Measurements from ENCODE around the gene CORO6.

Gene CORO6

GRCh38 chr17:29591737-29592608 is 30.7 kb downstream of the CORO6 start:
- Histone ChIP-seq H3K9ac (ENCODE audit: low read depth in 1 of 2, low read length in 2 of 2) (peak overlapping the region; percentile 32 to 46), H3K9me3 (ENCODE audit: control insufficient read depth in 1 of 2, low read length in 2 of 2) (no peaks in the 10 kb centered on the region), H3K36me3 (ENCODE audit: control insufficient read depth in 1 of 2, insufficient read depth in 2 of 2, low read length in 2 of 2) (no peaks in the 10 kb centered on the region), H3K4me1 (ENCODE audit: control insufficient read depth in 1 of 2, insufficient read depth in 2 of 2, low read length in 2 of 2) (peaks cover 44 to 49% of the 10 kb centered on the region in 2 donors), H3K4me3 (ENCODE audit: low read depth in 1 of 2, low read length in 2 of 2) (peak overlapping the region; percentile 55 to 70), H3K27me3 (ENCODE audit: control insufficient read depth in 1 of 2, insufficient read depth in 2 of 2, low read length in 2 of 2) (no peaks in the 10 kb centered on the region), H3K27ac (ENCODE audit: low read depth, low read length) (no peak overlapping the region)

GRCh38 chr17:29591146-29591736 is 31.5 kb downstream of the CORO6 start:
- no peaks in the 10 kb centered on the region for H3K36me3 ChIP-seq (ENCODE audit: control insufficient read depth in 1 of 2, insufficient read depth in 2 of 2, low read length in 2 of 2)
- H3K9me3 ChIP-seq (ENCODE audit: control insufficient read depth in 1 of 2, low read length in 2 of 2): no peaks in the 10 kb centered on the region
- peak overlapping the region; percentile 55 to 58 for H3K4me3 ChIP-seq (ENCODE audit: low read depth in 1 of 2, low read length in 2 of 2)
- H3K27me3 ChIP-seq (ENCODE audit: control insufficient read depth in 1 of 2, insufficient read depth in 2 of 2, low read length in 2 of 2): no peaks in the 10 kb centered on the region
- H3K9ac ChIP-seq (ENCODE audit: low read depth in 1 of 2, low read length in 2 of 2): no peak overlapping the region
- H3K27ac ChIP-seq (ENCODE audit: low read depth, low read length): no peak overlapping the region
- peaks cover 49 to 51% of the 10 kb centered on the region in 2 donors for H3K4me1 ChIP-seq (ENCODE audit: control insufficient read depth in 1 of 2, insufficient read depth in 2 of 2, low read length in 2 of 2)

- H3K27ac ChIP-seq (ENCODE audit: low read depth, low read length): no peak overlapping the region
- peak overlapping the region; percentile 76 for H3K4me3 ChIP-seq (ENCODE audit: low read depth in 1 of 2, low read length in 2 of 2)
- H3K4me1 ChIP-seq (ENCODE audit: control insufficient read depth in 1 of 2, insufficient read depth in 2 of 2, low read length in 2 of 2): peaks cover 49 to 53% of the 10 kb centered on the region in 2 donors
Observed at GRCh38 chr17:29590411-29591145, 32.1 kb downstream of the CORO6 start.

GRCh38 chr17:29589524-29590410 is 32.9 kb downstream of the CORO6 start, which contains the start of gene GIT1:
GIT1 (minus strand) TSS chr17:29589648; CDS start chr17:29589378, 270 bp downstream.
- H3K36me3 ChIP-seq (ENCODE audit: control insufficient read depth in 1 of 2, insufficient read depth in 2 of 2, low read length in 2 of 2): no peaks in the 10 kb centered on the region
- H3K27me3 ChIP-seq (ENCODE audit: control insufficient read depth in 1 of 2, insufficient read depth in 2 of 2, low read length in 2 of 2): no peaks in the 10 kb centered on the region
- peaks cover 55 to 60% of the 10 kb centered on the region in 2 donors for H3K4me1 ChIP-seq (ENCODE audit: control insufficient read depth in 1 of 2, insufficient read depth in 2 of 2, low read length in 2 of 2)
- no peaks in the 10 kb centered on the region for H3K9me3 ChIP-seq (ENCODE audit: control insufficient read depth in 1 of 2, low read length in 2 of 2)
- peak within 1 kb of the TSS; percentile 84 to 89 for H3K4me3 ChIP-seq (ENCODE audit: low read depth in 1 of 2, low read length in 2 of 2)
- H3K27ac ChIP-seq (ENCODE audit: low read depth, low read length): peak within 1 kb of the TSS; percentile 65
- peak within 1 kb of the TSS; percentile 76 to 87 for H3K9ac ChIP-seq (ENCODE audit: low read depth in 1 of 2, low read length in 2 of 2)

More at GRCh38 chr17:29590411-29591145, 32.1 kb downstream of the CORO6 start:
- H3K36me3 ChIP-seq (ENCODE audit: control insufficient read depth in 1 of 2, insufficient read depth in 2 of 2, low read length in 2 of 2): no peaks in the 10 kb centered on the region
- peak overlapping the region in 1 of 2 donors; percentile 69 for H3K9ac ChIP-seq (ENCODE audit: low read depth in 1 of 2, low read length in 2 of 2)
- H3K27me3 ChIP-seq (ENCODE audit: control insufficient read depth in 1 of 2, insufficient read depth in 2 of 2, low read length in 2 of 2): no peaks in the 10 kb centered on the region
- no peaks in the 10 kb centered on the region for H3K9me3 ChIP-seq (ENCODE audit: control insufficient read depth in 1 of 2, low read length in 2 of 2)

- Histone ChIP-seq H3K4me3 (ENCODE audit: low read depth in 1 of 2, low read length in 2 of 2) (peak overlapping the region; percentile 84 to 89), H3K9ac (ENCODE audit: low read depth in 1 of 2, low read length in 2 of 2) (peak overlapping the region; percentile 68 to 87), H3K4me1 (ENCODE audit: control insufficient read depth in 1 of 2, insufficient read depth in 2 of 2, low read length in 2 of 2) (peaks cover 53 to 60% of the 10 kb centered on the region in 2 donors), H3K36me3 (ENCODE audit: control insufficient read depth in 1 of 2, insufficient read depth in 2 of 2, low read length in 2 of 2) (no peaks in the 10 kb centered on the region), H3K27me3 (ENCODE audit: control insufficient read depth in 1 of 2, insufficient read depth in 2 of 2, low read length in 2 of 2) (no peaks in the 10 kb centered on the region), H3K9me3 (ENCODE audit: control insufficient read depth in 1 of 2, low read length in 2 of 2) (no peaks in the 10 kb centered on the region), H3K27ac (ENCODE audit: low read depth, low read length) (no peak overlapping the region)
Observed at GRCh38 chr17:29588562-29589411, 33.9 kb downstream of the CORO6 start.

GRCh38 chr17:29588017-29588561 is 34.6 kb downstream of the CORO6 start:
- H3K9ac ChIP-seq (ENCODE audit: low read depth in 1 of 2, low read length in 2 of 2): peak overlapping the region; percentile 68 to 87
- H3K27me3 ChIP-seq (ENCODE audit: control insufficient read depth in 1 of 2, insufficient read depth in 2 of 2, low read length in 2 of 2): no peaks in the 10 kb centered on the region
- H3K4me3 ChIP-seq (ENCODE audit: low read depth in 1 of 2, low read length in 2 of 2): peak overlapping the region; percentile 84 to 89
- H3K4me1 ChIP-seq (ENCODE audit: control insufficient read depth in 1 of 2, insufficient read depth in 2 of 2, low read length in 2 of 2): peaks cover 55 to 60% of the 10 kb centered on the region in 2 donors
- no peaks in the 10 kb centered on the region for H3K36me3 ChIP-seq (ENCODE audit: control insufficient read depth in 1 of 2, insufficient read depth in 2 of 2, low read length in 2 of 2)
- no peaks in the 10 kb centered on the region for H3K9me3 ChIP-seq (ENCODE audit: control insufficient read depth in 1 of 2, low read length in 2 of 2)
- H3K27ac ChIP-seq (ENCODE audit: low read depth, low read length): no peak overlapping the region

GRCh38 chr17:29587591-29587990 is 35.1 kb downstream of the CORO6 start:
- peak overlapping the region in 1 of 2 donors; percentile 84 for H3K4me3 ChIP-seq (ENCODE audit: low read depth in 1 of 2, low read length in 2 of 2)
- peak overlapping the region in 1 of 2 donors; percentile 68 for H3K9ac ChIP-seq (ENCODE audit: low read depth in 1 of 2, low read length in 2 of 2)
- H3K4me1 ChIP-seq (ENCODE audit: control insufficient read depth in 1 of 2, insufficient read depth in 2 of 2, low read length in 2 of 2): peaks cover 52 to 57% of the 10 kb centered on the region in 2 donors
- no peak overlapping the region for H3K27ac ChIP-seq (ENCODE audit: low read depth, low read length)
- peaks cover 0 to 4% of the 10 kb centered on the region in 2 donors for H3K36me3 ChIP-seq (ENCODE audit: control insufficient read depth in 1 of 2, insufficient read depth in 2 of 2, low read length in 2 of 2)
- no peaks in the 10 kb centered on the region for H3K9me3 ChIP-seq (ENCODE audit: control insufficient read depth in 1 of 2, low read length in 2 of 2)
- H3K27me3 ChIP-seq (ENCODE audit: control insufficient read depth in 1 of 2, insufficient read depth in 2 of 2, low read length in 2 of 2): no peaks in the 10 kb centered on the region

GRCh38 chr17:29586676-29587469 is 35.8 kb downstream of the CORO6 start:
- H3K4me3 ChIP-seq (ENCODE audit: low read depth in 1 of 2, low read length in 2 of 2): no peak overlapping the region
- peaks cover 45 to 49% of the 10 kb centered on the region in 2 donors for H3K4me1 ChIP-seq (ENCODE audit: control insufficient read depth in 1 of 2, insufficient read depth in 2 of 2, low read length in 2 of 2)
- H3K27ac ChIP-seq (ENCODE audit: low read depth, low read length): no peak overlapping the region

More at GRCh38 chr17:29586676-29587469, 35.8 kb downstream of the CORO6 start:
- Histone ChIP-seq H3K9me3 (ENCODE audit: control insufficient read depth in 1 of 2, low read length in 2 of 2) (no peaks in the 10 kb centered on the region), H3K9ac (ENCODE audit: low read depth in 1 of 2, low read length in 2 of 2) (no peak overlapping the region), H3K36me3 (ENCODE audit: control insufficient read depth in 1 of 2, insufficient read depth in 2 of 2, low read length in 2 of 2) (peaks cover 2 to 12% of the 10 kb centered on the region in 2 donors), H3K27me3 (ENCODE audit: control insufficient read depth in 1 of 2, insufficient read depth in 2 of 2, low read length in 2 of 2) (no peaks in the 10 kb centered on the region)

Data from duodenal mucosa (tissue), 2 donors.